ENCODE data around the gene SLC1A7.

DNA sequence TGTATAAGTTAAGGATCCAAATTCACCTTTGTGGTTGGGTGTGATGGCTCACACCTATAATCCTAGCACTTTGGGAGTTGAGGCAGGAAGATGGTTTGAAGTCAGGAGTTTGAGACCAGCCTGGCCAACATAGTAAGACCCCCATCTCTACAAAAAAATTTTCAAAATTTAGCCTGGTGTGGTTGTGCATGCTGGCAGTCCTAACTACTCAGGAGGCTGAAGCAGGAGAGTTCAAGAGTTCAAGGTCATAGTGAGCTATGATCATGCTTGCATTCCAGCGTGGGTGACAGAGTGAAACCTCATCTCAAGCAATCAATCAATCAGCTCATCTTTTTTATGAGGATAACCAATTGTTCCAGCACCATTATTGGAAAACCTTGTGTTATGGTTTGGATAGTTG, 16.5 kb upstream of the SLC1A7 start:
- no peak for TF ChIP-seq POLR2A (IDR thresholded peaks at IDR 0.05)
- TF ChIP-seq, protein P1, sequence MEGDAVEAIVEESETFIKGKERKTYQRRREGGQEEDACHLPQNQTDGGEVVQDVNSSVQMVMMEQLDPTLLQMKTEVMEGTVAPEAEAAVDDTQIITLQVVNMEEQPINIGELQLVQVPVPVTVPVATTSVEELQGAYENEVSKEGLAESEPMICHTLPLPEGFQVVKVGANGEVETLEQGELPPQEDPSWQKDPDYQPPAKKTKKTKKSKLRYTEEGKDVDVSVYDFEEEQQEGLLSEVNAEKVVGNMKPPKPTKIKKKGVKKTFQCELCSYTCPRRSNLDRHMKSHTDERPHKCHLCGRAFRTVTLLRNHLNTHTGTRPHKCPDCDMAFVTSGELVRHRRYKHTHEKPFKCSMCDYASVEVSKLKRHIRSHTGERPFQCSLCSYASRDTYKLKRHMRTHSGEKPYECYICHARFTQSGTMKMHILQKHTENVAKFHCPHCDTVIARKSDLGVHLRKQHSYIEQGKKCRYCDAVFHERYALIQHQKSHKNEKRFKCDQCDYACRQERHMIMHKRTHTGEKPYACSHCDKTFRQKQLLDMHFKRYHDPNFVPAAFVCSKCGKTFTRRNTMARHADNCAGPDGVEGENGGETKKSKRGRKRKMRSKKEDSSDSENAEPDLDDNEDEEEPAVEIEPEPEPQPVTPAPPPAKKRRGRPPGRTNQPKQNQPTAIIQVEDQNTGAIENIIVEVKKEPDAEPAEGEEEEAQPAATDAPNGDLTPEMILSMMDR (IDR thresholded peaks at IDR 0.05) = no peak

Data from uterus (tissue), 2 donors.